IMR-90 (cell line): Measurements from ENCODE around the gene GPR158. TPM values are rescaled to one million over a fixed set of nuclear protein-coding genes. Genes with fewer than 3 reads are reported as not detected.

Experiments
- ATAC-seq: fragments of 200-7000 bp; cut with Tn5 transposase; 2 replicates; pipeline ENCODE4 v1.9.1; 2020; ENCODE audit warnings: low read depth, mild to moderate bottlenecking, moderate library complexity
- BruUV-seq: library from RNA; stranded (reverse); fragments of 400-500 nt; replicated peaks from 2 replicates; lab custom pipeline; 2021; lab: Mats Ljungman, UMichigan
- CTCF ChIA-PET: fragments of 300-600 bp; formaldehyde crosslinking; extraction: SDS; loops from one replicate; lab custom pipeline; 2021; ENCODE audit warnings: antibody characterized with exemption; lab: Yijun Ruan, JAX
- POLR2A ChIA-PET: fragments of 300-600 bp; sonication (Branson Sonifier 250); formaldehyde crosslinking; loops from one replicate; lab custom pipeline; 2022; ENCODE audit warnings: antibody characterized with exemption; ENCODE audit not compliant: unreplicated experiment; lab: Charles Lee
- DNase-seq: peaks from one replicate; pipeline ENCODE4 v3.0.0; 2013
- H2AFZ ChIP-seq: replicated peaks from 2 replicates; pipeline ENCODE3; 2013; ENCODE audit warnings: low read length, mild to moderate bottlenecking; ENCODE audit not compliant: poor library complexity
- H2AK5ac ChIP-seq: 2 replicates; pipeline ENCODE4 v1.6.1; 2013; ENCODE audit warnings: low read depth, low read length, inconsistent platforms
- H2AK9ac ChIP-seq: replicated peaks from 2 replicates; pipeline ENCODE3; 2013; ENCODE audit warnings: mild to moderate bottlenecking, low read depth, low read length, moderate library complexity; ENCODE audit not compliant: poor library complexity
- H2BK120ac ChIP-seq: 2 replicates; pipeline ENCODE4 v1.6.1; 2013; ENCODE audit warnings: low read depth, low read length, inconsistent platforms
- H2BK15ac ChIP-seq: 3 replicates; pipeline ENCODE4 v1.6.1; 2013; ENCODE audit warnings: low read depth, low read length, inconsistent platforms
- H2BK20ac ChIP-seq: 2 replicates; pipeline ENCODE4 v1.6.1; 2013; ENCODE audit warnings: low read depth, mild to moderate bottlenecking, inconsistent platforms, low read length, moderate library complexity
- H2BK5ac ChIP-seq: 2 replicates; pipeline ENCODE4 v1.6.1; 2013; ENCODE audit warnings: mild to moderate bottlenecking, low read depth, low read length, inconsistent platforms; ENCODE audit not compliant: poor library complexity, severe bottlenecking
- H3K14ac ChIP-seq: replicated peaks from 2 replicates; pipeline ENCODE4 v1.6.1; 2013; ENCODE audit warnings: low read depth, low read length, inconsistent platforms
- H3K18ac ChIP-seq: 2 replicates; pipeline ENCODE4 v1.6.1; 2013; ENCODE audit warnings: low read depth, low read length, control low read depth
- H3K23ac ChIP-seq: 2 replicates; pipeline ENCODE4 v1.6.1; 2013; ENCODE audit warnings: low read depth, low read length, inconsistent platforms
- H3K27ac ChIP-seq: 2 replicates; pipeline ENCODE4 v1.5.1; 2013; ENCODE audit warnings: mild to moderate bottlenecking, control low read depth, low read length; ENCODE audit not compliant: insufficient read depth
- H3K27me3 ChIP-seq: 2 replicates; pipeline ENCODE4 v1.6.1; 2013; ENCODE audit warnings: low read length; ENCODE audit not compliant: control insufficient read depth, insufficient read depth
- H3K36me3 ChIP-seq: 2 replicates; pipeline ENCODE4 v1.6.1; 2013; ENCODE audit warnings: low read length, mixed read lengths; ENCODE audit not compliant: control insufficient read depth, insufficient read depth
- H3K4ac ChIP-seq: 2 replicates; pipeline ENCODE4 v1.6.1; 2013; ENCODE audit warnings: low read depth, low read length, inconsistent platforms
- H3K4me1 ChIP-seq: 2 replicates; pipeline ENCODE4 v1.6.1; 2013; ENCODE audit warnings: low read length, mixed read lengths; ENCODE audit not compliant: control insufficient read depth, insufficient read depth
- H3K4me2 ChIP-seq: 2 replicates; pipeline ENCODE4 v1.6.1; 2013; ENCODE audit warnings: low read depth, mild to moderate bottlenecking, control low read depth, low read length, moderate library complexity
- H3K4me3 ChIP-seq: 2 replicates; pipeline ENCODE4 v1.5.1; 2013; ENCODE audit warnings: low read depth, mild to moderate bottlenecking, control low read depth, low read length, moderate library complexity; ENCODE audit not compliant: insufficient read depth
- H3K56ac ChIP-seq: 2 replicates; pipeline ENCODE4 v1.6.1; 2013; ENCODE audit warnings: low read length, inconsistent platforms; ENCODE audit not compliant: insufficient read depth; ENCODE audit errors: extremely low read depth
- H3K79me1 ChIP-seq, 2 experiments: 2 replicates each; pipeline ENCODE4 v1.6.1; 2013; ENCODE audit warnings: low read length in 2 of 2, inconsistent platforms in 1 of 2, low read depth in 1 of 2
- H3K9ac ChIP-seq: 2 replicates; pipeline ENCODE4 v1.6.1; 2013; ENCODE audit warnings: low read depth, low read length, control low read depth
- H3K9me1 ChIP-seq: 2 replicates; pipeline ENCODE4 v1.6.1; 2013; ENCODE audit warnings: low read length, inconsistent platforms; ENCODE audit not compliant: insufficient read depth
- H3K9me3 ChIP-seq: 2 replicates; pipeline ENCODE4 v1.6.1; 2013; ENCODE audit warnings: low read length; ENCODE audit not compliant: control insufficient read depth, insufficient read depth
- H4K20me1 ChIP-seq: 2 replicates; pipeline ENCODE4 v1.6.1; 2013; ENCODE audit warnings: low read length, inconsistent platforms; ENCODE audit not compliant: insufficient read depth
- H4K5ac ChIP-seq: 2 replicates; pipeline ENCODE4 v1.6.1; 2013; ENCODE audit warnings: mild to moderate bottlenecking, low read depth, low read length, control low read depth
- H4K8ac ChIP-seq, 2 experiments: 2 replicates each; pipeline ENCODE4 v1.6.1; 2013; ENCODE audit warnings: low read depth in 2 of 2, low read length in 2 of 2, control low read depth in 1 of 2, inconsistent platforms in 1 of 2
- H4K91ac ChIP-seq: 2 replicates; pipeline ENCODE4 v1.6.1; 2013; ENCODE audit warnings: low read depth, low read length, inconsistent platforms; ENCODE audit not compliant: insufficient read depth
- BHLHE40 ChIP-seq: fragments of 150-350 bp; IDR thresholded peaks from 2 replicates; pipeline ENCODE4 v1.6.1; 2016; ENCODE audit warnings: mild to moderate bottlenecking, low read depth, low read length
- CEBPB ChIP-seq: IDR thresholded peaks from 2 replicates; pipeline ENCODE4 v1.6.1; 2012; ENCODE audit warnings: low read depth, low read length, improper control_type of control experiment
- CHD1 ChIP-seq: IDR thresholded peaks from 2 replicates; pipeline ENCODE4 v1.6.1; 2012; ENCODE audit warnings: low read depth, low read length, improper control_type of control experiment
- FOS ChIP-seq: fragments of 150-350 bp; IDR thresholded peaks from 2 replicates; pipeline ENCODE4 v1.6.1; 2016; ENCODE audit warnings: low read depth, low read length
- MAFK ChIP-seq: IDR thresholded peaks from 2 replicates; pipeline ENCODE4 v1.6.1; 2012; ENCODE audit warnings: low read depth, low read length, improper control_type of control experiment
- MAZ ChIP-seq: IDR thresholded peaks from 2 replicates; pipeline ENCODE4 v1.6.1; 2012; ENCODE audit warnings: low read depth, mild to moderate bottlenecking, low read length, improper control_type of control experiment, moderate library complexity, borderline replicate concordance
- MXI1 ChIP-seq: IDR thresholded peaks from 2 replicates; pipeline ENCODE4 v1.6.1; 2012; ENCODE audit warnings: low read depth, mild to moderate bottlenecking, low read length, moderate library complexity, borderline replicate concordance
- NFE2L2 ChIP-seq: fragments of 150-350 bp; IDR thresholded peaks from 2 replicates; pipeline ENCODE4 v1.6.1; 2016; ENCODE audit warnings: low read depth, mild to moderate bottlenecking, low read length
- POLR2A ChIP-seq: IDR thresholded peaks from 2 replicates; pipeline ENCODE4 v1.6.1; 2012; ENCODE audit warnings: mild to moderate bottlenecking, low read depth, low read length
- RAD21 ChIP-seq: IDR thresholded peaks from 2 replicates; pipeline ENCODE4 v1.6.1; 2012; ENCODE audit warnings: low read length, improper control_type of control experiment
- RCOR1 ChIP-seq: IDR thresholded peaks from 2 replicates; pipeline ENCODE4 v1.6.1; 2012; ENCODE audit warnings: mild to moderate bottlenecking, low read length, improper control_type of control experiment; ENCODE audit not compliant: insufficient replicate concordance
- RFX5 ChIP-seq: IDR thresholded peaks from 2 replicates; pipeline ENCODE4 v1.8.0; 2012; ENCODE audit warnings: low read depth, mild to moderate bottlenecking, low read length, moderate library complexity
- SMC3 ChIP-seq: fragments of 150-350 bp; IDR thresholded peaks from 2 replicates; pipeline ENCODE4 v1.6.1; 2016; ENCODE audit warnings: low read depth, mild to moderate bottlenecking, antibody characterized with exemption, low read length, moderate library complexity
- WGBS, 2 experiments: methylation state at CpG; one replicate each; pipeline versions ENCODE4 v1.1.5 to v1.1.7; 2013; ENCODE audit warnings: missing lambda C conversion rate in 2 of 2; ENCODE audit not compliant: insufficient read length in 1 of 2; ENCODE audit errors: extremely low coverage in 2 of 2; 5-methylcytosine and 5-hydroxymethylcytosine counted together
- dilution Hi-C: fragments of 300-500 bp; cut with HindIII; formaldehyde crosslinking; loops from one replicate; pipeline ENCODE4 v1.14.3; 2018; ENCODE audit warnings: low sequenced_read_pairs; ENCODE audit not compliant: unreplicated experiment
- in situ Hi-C: fragments of 300-500 bp; cut with MboI; formaldehyde crosslinking; loops from 3 replicates; pipeline ENCODE4 v1.14.3; 2019; ENCODE audit warnings: low sequenced_read_pairs, inconsistent platforms, mixed read lengths
- intact Hi-C: fragments of 100-400 bp; cut with micrococcal nuclease; formaldehyde crosslinking; loops from 2 replicates; pipeline ENCODE4 v1.10.0; 2022
- polyA plus RNA-seq, 3 experiments: library from polyadenylated mRNA; depleted of rRNA; stranded (reverse); fragments of >200 nt; gene quantifications; 2 replicates each; pipeline ENCODE4 v1.2.3, GENCODE V29; 2012; ENCODE audit warnings: low replicate concordance in 1 of 3
- total RNA-seq: library from RNA; depleted of rRNA; stranded (reverse); fragments of >200 nt; gene quantifications from 2 replicates; pipeline ENCODE4 v1.2.3, GENCODE V29; 2012
- TF ChIP-seq, protein P1 (sequence below): fragments of 150-350 bp; IDR thresholded peaks from 2 replicates; pipeline ENCODE4 v1.6.1; 2017; ENCODE audit warnings: mild to moderate bottlenecking, antibody characterized with exemption, low read length, low read depth
- TF ChIP-seq, protein P2 (sequence below): conservative IDR thresholded peaks from 2 replicates; pipeline ENCODE4 v1.5.1; 2012; ENCODE audit warnings: mild to moderate bottlenecking, low read depth, low read length, improper control_type of control experiment
- TF ChIP-seq, protein P3 (sequence below): fragments of 150-350 bp; IDR thresholded peaks from 2 replicates; pipeline ENCODE4 v1.6.1; 2016; ENCODE audit warnings: low read depth, mild to moderate bottlenecking, low read length, moderate library complexity, borderline replicate concordance

GPR158 gene
- total and polyA plus RNA-seq, 2 of the 4 experiments (the other 2 are of a cell fraction), result not detected

DNA sequence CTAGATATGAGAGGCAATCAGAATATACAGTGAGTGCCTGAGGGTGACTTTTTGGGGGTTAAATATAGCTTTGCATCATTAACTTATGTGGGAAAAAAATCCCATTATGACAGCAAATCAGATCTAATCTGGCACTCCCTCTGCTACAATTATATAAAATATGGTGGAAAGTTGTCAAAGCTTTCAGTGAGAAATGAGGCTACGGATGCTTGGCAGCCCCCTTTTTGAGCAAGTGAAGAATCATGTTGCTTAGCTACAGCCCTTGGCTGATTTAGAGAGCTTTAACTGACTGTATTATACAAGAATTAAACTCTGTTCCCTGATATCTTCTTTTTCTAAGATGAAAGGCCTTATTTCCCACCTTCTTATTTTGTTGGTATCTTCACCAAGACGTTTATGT lies 57.4 kb downstream of the GPR158 start:
- Histone ChIP-seq H3K9ac (no peak overlapping the region), H4K20me1 (no peaks in the 10 kb centered on the region), H3K9me1 (no peaks in the 10 kb centered on the region), H3K18ac (no peak overlapping the region), H3K14ac (no peak overlapping the region), H2BK15ac (no peak overlapping the region), H2BK120ac (no peak overlapping the region), H3K9me3 (no peaks in the 10 kb centered on the region), H3K4me2 (no peak overlapping the region), H2AFZ (no peak overlapping the region), H4K8ac (no peak overlapping the region), H3K4me1 (no peaks in the 10 kb centered on the region), H4K91ac (no peak overlapping the region), H2AK5ac (no peak overlapping the region), H3K27ac (no peak overlapping the region), H3K4ac (no peak overlapping the region), H3K23ac (no peak overlapping the region), H3K56ac (no peak overlapping the region), H4K5ac (no peak overlapping the region), H3K36me3 (no peaks in the 10 kb centered on the region), H2BK5ac (no peak overlapping the region), H3K27me3 (no peaks in the 10 kb centered on the region), H3K79me1 (no peaks in the 10 kb centered on the region), H3K4me3 (no peak overlapping the region), H2BK20ac (no peak overlapping the region), H2AK9ac (no peak overlapping the region)
- ChIA-PET CTCF (no interaction called here), POLR2A (no interaction called here)
- in situ Hi-C loops (no loop called here), dilution Hi-C loops (no loop called here), intact Hi-C loops (no loop called here)
- BruUV-seq, result no TSS peak
- DNase-seq (no peak), ATAC-seq (no peak)
- WGBS, 2 experiments, result no CpG with 5 or more reads among the region's 2 CpGs
- TF ChIP-seq CEBPB (no peak), MAFK (no peak), RAD21 (no peak), FOS (no peak), POLR2A (no peak), RFX5 (no peak), MXI1 (no peak), NFE2L2 (no peak), MAZ (no peak), SMC3 (no peak), RCOR1 (no peak), CHD1 (no peak), BHLHE40 (no peak)
- TF ChIP-seq, protein P1, sequence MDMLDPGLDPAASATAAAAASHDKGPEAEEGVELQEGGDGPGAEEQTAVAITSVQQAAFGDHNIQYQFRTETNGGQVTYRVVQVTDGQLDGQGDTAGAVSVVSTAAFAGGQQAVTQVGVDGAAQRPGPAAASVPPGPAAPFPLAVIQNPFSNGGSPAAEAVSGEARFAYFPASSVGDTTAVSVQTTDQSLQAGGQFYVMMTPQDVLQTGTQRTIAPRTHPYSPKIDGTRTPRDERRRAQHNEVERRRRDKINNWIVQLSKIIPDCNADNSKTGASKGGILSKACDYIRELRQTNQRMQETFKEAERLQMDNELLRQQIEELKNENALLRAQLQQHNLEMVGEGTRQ, result no peak
- TF ChIP-seq, protein P2, sequence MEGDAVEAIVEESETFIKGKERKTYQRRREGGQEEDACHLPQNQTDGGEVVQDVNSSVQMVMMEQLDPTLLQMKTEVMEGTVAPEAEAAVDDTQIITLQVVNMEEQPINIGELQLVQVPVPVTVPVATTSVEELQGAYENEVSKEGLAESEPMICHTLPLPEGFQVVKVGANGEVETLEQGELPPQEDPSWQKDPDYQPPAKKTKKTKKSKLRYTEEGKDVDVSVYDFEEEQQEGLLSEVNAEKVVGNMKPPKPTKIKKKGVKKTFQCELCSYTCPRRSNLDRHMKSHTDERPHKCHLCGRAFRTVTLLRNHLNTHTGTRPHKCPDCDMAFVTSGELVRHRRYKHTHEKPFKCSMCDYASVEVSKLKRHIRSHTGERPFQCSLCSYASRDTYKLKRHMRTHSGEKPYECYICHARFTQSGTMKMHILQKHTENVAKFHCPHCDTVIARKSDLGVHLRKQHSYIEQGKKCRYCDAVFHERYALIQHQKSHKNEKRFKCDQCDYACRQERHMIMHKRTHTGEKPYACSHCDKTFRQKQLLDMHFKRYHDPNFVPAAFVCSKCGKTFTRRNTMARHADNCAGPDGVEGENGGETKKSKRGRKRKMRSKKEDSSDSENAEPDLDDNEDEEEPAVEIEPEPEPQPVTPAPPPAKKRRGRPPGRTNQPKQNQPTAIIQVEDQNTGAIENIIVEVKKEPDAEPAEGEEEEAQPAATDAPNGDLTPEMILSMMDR, result no peak
- TF ChIP-seq, protein P3, sequence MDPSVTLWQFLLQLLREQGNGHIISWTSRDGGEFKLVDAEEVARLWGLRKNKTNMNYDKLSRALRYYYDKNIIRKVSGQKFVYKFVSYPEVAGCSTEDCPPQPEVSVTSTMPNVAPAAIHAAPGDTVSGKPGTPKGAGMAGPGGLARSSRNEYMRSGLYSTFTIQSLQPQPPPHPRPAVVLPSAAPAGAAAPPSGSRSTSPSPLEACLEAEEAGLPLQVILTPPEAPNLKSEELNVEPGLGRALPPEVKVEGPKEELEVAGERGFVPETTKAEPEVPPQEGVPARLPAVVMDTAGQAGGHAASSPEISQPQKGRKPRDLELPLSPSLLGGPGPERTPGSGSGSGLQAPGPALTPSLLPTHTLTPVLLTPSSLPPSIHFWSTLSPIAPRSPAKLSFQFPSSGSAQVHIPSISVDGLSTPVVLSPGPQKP, result no peak
